ENCODE measurements around the gene PRPF31. TPM values are rescaled to one million over a fixed set of nuclear protein-coding genes. Genes with fewer than 3 reads are reported as not detected.

PRPF31 gene
- total and polyA plus RNA-seq, 2 of the 4 experiments (the other 2 are of a cell fraction), result 65.4 to 66.1 TPM

DNA sequence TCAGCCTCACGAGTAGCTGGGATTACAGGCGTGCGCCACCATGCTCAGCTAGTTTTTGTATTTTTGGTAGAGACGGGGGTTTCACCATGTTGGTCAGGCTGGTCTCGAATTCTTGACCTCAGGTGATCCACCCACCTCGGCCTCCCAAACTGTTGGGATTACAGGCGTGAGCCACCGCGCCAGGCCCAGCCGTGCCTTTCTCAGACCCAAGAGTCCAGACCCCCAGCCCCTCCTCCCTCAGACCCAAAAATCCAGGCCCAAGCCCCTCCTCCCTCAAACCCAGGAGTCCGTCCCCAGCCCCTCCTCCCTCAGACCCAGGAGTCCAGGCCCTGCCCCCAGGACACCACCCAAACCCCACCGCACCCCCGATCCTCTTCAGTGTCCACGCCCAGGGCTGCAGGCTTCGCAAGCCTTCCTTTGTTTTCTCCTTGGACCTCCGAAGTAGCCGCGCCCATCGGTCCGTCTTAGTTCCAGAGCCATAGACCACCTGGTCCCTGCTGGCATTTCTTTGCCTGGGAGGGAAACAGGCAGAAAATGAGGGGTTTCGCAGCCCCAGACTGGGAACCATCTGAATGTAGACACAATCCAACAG is 53.7 kb downstream of the PRPF31 start:
- no peak overlapping the region for H3K4me3 ChIP-seq (ENCODE audit: insufficient read depth, low read depth, low read length)
- H2AK5ac ChIP-seq (ENCODE audit: low read depth, low read length), result no peak overlapping the region
- H3K23ac ChIP-seq (ENCODE audit: low read depth, low read length), result no peak overlapping the region
- H2BK120ac ChIP-seq (ENCODE audit: low read depth, low read length), result no peak overlapping the region
- no peak overlapping the region; the same call in 1 of the 2 replicates for H3K14ac ChIP-seq (replicated peaks; ENCODE audit: low read depth, low read length)
- H4K5ac ChIP-seq (ENCODE audit: low read depth, low read length), result no peak overlapping the region
- H2BK20ac ChIP-seq (ENCODE audit: low read depth, low read length), result no peak overlapping the region
- POLR2A ChIA-PET (ENCODE audit: unreplicated experiment), result no interaction called here
- intact Hi-C loops (cut with micrococcal nuclease) (loop anchor here (2.0 kb wide), 1 partner anchor 20 kb away; the partner anchor contains the start of gene MBOAT7), in situ Hi-C loops (cut with MboI; ENCODE audit: low sequenced_read_pairs) (no loop called here), dilution Hi-C loops (cut with HindIII; ENCODE audit: low sequenced_read_pairs, unreplicated experiment) (no loop called here)
- no peak overlapping the region for H4K91ac ChIP-seq (ENCODE audit: insufficient read depth, low read depth, low read length)
- H3K36me3 ChIP-seq (ENCODE audit: control insufficient read depth, insufficient read depth, low read length), result no peaks in the 10 kb centered on the region
- H3K18ac ChIP-seq (ENCODE audit: low read depth, low read length), result no peak overlapping the region
- H3K9ac ChIP-seq (ENCODE audit: low read depth, low read length), result no peak overlapping the region
- no peaks in the 10 kb centered on the region for H3K9me1 ChIP-seq (ENCODE audit: insufficient read depth, low read length)
- H3K4ac ChIP-seq (ENCODE audit: low read depth, low read length), result no peak overlapping the region
- H2AK9ac ChIP-seq (replicated peaks; ENCODE audit: low read depth, low read length, poor library complexity), result peak overlapping the region; percentile 70
- H3K9me3 ChIP-seq (ENCODE audit: control insufficient read depth, insufficient read depth, low read length), result no peaks in the 10 kb centered on the region
- no peak overlapping the region for H2BK5ac ChIP-seq (ENCODE audit: low read depth, low read length, poor library complexity, severe bottlenecking)
- 92% methylated on average over 12 of the region's 21 CpGs; no CpG with 5 or more reads in 1 of the 2 experiments for WGBS, 2 experiments (ENCODE audit: extremely low coverage in 2 of 2, insufficient read length in 1 of 2)
- DNase-seq (no peak), ATAC-seq (ENCODE audit: low read depth) (no peak)
- H2AFZ ChIP-seq (replicated peaks; ENCODE audit: low read length, poor library complexity), result no peak overlapping the region
- no peaks in the 10 kb centered on the region; the same call in 1 of the 2 replicates for H4K20me1 ChIP-seq (ENCODE audit: insufficient read depth, low read length)
- H4K8ac ChIP-seq (ENCODE audit: low read depth in 2 of 2, low read length in 2 of 2), result no peak overlapping the region
- no peaks in the 10 kb centered on the region for H3K4me1 ChIP-seq (ENCODE audit: control insufficient read depth, insufficient read depth, low read length)
- no peak overlapping the region for H3K56ac ChIP-seq (ENCODE audit: extremely low read depth, insufficient read depth, low read length)
- BruUV-seq (replicated peaks), result no TSS peak
- H3K27me3 ChIP-seq (ENCODE audit: control insufficient read depth, insufficient read depth, low read length), result no peaks in the 10 kb centered on the region
- H3K4me2 ChIP-seq (ENCODE audit: low read depth, low read length), result no peak overlapping the region
- no peak overlapping the region for H2BK15ac ChIP-seq (ENCODE audit: low read depth, low read length)
- H3K27ac ChIP-seq (ENCODE audit: insufficient read depth, low read length), result no peak overlapping the region
- H3K79me1 ChIP-seq (ENCODE audit: low read depth in 1 of 2, low read length in 2 of 2), result no peaks in the 10 kb centered on the region
- CTCF ChIA-PET, result no interaction called here
- no peak for TF ChIP-seq MXI1 (IDR thresholded peaks at IDR 0.05; ENCODE audit: borderline replicate concordance, low read depth, low read length)
- no peak for TF ChIP-seq BHLHE40 (IDR thresholded peaks at IDR 0.05; ENCODE audit: low read depth, low read length)
- no peak for TF ChIP-seq POLR2A (IDR thresholded peaks at IDR 0.05; ENCODE audit: low read depth, low read length)
- TF ChIP-seq MAZ (IDR thresholded peaks at IDR 0.05; ENCODE audit: borderline replicate concordance, low read depth, low read length), result no peak
- TF ChIP-seq NFE2L2 (IDR thresholded peaks at IDR 0.05; ENCODE audit: low read depth, low read length), result no peak
- no peak for TF ChIP-seq CEBPB (IDR thresholded peaks at IDR 0.05; ENCODE audit: low read depth, low read length)
- TF ChIP-seq RFX5 (IDR thresholded peaks at IDR 0.05; ENCODE audit: low read depth, low read length), result no peak
- TF ChIP-seq, protein P1, sequence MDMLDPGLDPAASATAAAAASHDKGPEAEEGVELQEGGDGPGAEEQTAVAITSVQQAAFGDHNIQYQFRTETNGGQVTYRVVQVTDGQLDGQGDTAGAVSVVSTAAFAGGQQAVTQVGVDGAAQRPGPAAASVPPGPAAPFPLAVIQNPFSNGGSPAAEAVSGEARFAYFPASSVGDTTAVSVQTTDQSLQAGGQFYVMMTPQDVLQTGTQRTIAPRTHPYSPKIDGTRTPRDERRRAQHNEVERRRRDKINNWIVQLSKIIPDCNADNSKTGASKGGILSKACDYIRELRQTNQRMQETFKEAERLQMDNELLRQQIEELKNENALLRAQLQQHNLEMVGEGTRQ (IDR thresholded peaks at IDR 0.05; ENCODE audit: low read depth, low read length), result no peak
- TF ChIP-seq SMC3 (IDR thresholded peaks at IDR 0.05; ENCODE audit: low read depth, low read length), result no peak
